ENCODE data around the gene DHRS3.

GRCh38 chr1:12610305-12610935 lies 7.6 kb downstream of the DHRS3 start:
- TF ChIP-seq CTCF (IDR thresholded peaks at IDR 0.05; ENCODE audit: low read depth, low read length) (no peak), EZH2phosphoT487 (IDR thresholded peaks at IDR 0.05; ENCODE audit: low read depth) (no peak)
